ENCODE results near the gene DBX2.

Gene DBX2

GRCh38 chr12:44972746-44973421 lies 78.0 kb downstream of the DBX2 start:
- TF ChIP-seq CTCF (IDR thresholded peaks at IDR 0.05; ENCODE audit: low read length, missing control alignments), result peak; percentile 49
- DNase-seq (ENCODE audit: low read depth), result peak; percentile 9
- H3K4me3 ChIP-seq (replicated peaks; ENCODE audit: low read depth, low read length), result no peak overlapping the region

GRCh38 chr12:44968965-44969364 lies 81.9 kb downstream of the DBX2 start:
- no peak for TF ChIP-seq CTCF (IDR thresholded peaks at IDR 0.05; ENCODE audit: low read length, missing control alignments)
- H3K4me3 ChIP-seq (replicated peaks; ENCODE audit: low read depth, low read length), result no peak overlapping the region
- no peak for DNase-seq (ENCODE audit: low read depth)

All from fibroblast of pulmonary artery (primary cell).